ENCODE data around the gene NUP98.

Gene NUP98

GRCh38 chr11:3641191-3641590 lies 156.2 kb downstream of the NUP98 start:
- DNase-seq (ENCODE audit: low spot score): no peak

GRCh38 chr11:3639841-3640240 lies 157.5 kb downstream of the NUP98 start:
- DNase-seq (ENCODE audit: low spot score): no peak

DNA sequence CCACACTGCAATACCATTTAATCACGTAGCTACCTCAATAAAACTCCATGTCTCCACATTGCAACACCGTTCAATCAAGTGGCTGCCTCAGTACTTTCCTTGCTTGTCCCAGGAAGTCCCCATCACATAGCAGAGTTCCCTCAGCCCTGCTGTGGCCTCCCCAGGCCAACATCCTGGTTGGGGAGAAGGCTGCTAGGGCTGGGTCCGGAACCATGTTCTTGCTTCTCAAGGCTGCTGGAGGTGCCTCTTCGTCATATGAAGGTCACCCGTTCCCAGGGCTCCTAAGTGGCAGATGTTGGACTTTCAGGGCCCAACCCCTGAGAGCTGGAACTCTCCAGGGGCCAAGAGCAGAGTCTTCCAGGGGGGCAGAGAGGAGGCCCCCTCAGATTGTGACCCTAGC lies 158.8 kb downstream of the NUP98 start:
- no peak for DNase-seq (ENCODE audit: low spot score)

DNA sequence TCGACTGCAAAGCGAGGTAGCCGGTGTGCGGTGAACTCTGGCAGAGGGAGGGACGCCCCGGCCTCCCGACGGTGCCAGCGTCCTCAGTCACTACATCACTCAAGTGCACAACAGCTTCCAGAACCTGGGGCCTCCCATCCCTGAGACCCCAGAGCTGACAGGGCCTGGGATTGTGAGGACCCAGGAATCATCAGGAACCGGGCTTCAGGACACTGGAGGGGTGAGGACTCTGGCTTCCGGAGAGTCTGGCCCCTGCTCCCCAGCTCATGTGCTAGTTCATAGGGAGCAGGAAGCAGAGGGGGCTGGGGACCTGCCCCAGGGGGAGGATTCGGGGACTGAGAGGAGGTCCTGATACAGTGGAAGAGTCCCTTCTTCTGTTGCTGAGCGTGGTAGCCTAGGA lies 160.2 kb downstream of the NUP98 start:
- DNase-seq (ENCODE audit: low spot score): no peak

DNA sequence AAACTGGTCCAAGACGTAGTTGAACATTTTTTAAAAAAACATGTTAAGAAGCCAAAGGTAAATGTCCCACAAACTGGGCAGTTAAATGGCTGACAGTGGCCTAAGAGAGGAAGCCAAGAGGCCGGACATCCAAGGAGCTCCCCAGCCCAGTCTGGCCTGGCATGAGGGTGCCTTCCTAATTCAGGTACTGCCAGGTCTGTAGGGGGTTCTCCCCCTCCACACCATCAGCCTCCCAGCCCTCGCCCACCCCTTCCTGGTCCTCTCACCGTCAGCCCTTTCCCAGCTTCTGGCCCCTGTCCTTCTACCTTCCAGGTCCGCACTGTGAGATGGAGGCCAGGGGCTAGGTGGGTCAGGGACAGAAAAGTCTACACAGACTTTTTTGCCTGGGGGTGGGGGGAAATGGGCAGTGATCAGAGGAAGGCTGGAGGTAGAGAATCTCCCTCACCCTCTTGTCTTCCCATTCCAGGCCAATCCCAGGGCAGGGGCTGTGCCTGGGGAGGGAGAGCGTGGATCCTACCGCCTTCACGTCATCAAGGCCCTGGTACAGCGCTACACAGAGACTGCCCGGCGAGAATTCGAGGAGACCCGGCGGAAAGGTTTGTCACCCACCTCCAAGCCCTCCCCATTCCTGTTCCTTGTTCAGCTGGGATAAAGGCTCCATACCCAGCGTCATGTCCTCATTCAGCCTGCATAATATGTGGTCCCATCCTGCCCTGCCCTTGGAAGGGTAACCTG lies 161.5 kb downstream of the NUP98 start:
- DNase-seq (ENCODE audit: low spot score): no peak

- DNase-seq (ENCODE audit: low spot score): no peak
Observed at GRCh38 chr11:3632070-3632660, 165.2 kb downstream of the NUP98 start.

GRCh38 chr11:3631331-3631730 lies 166.0 kb downstream of the NUP98 start:
- DNase-seq (ENCODE audit: low spot score): no peak

DNA sequence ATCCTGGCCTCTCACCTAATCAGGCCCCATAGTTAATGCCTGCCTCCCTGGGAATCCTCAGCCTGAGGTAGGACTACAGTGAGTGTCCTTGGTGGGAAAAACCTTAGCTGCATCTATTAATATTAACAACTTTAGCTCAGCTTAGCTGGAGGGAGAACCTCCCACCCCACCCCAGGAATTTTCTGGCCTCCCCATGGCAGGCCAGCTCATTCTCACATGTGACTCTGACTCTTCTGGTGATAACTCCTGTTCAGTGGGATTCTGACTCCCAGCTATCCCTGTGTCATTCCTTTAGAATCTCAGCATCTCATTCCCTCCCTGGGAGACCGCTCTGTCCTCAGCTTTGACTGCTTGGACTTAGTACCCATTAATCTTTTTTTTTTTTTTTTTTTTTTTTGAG lies 170.1 kb downstream of the NUP98 start:
- DNase-seq (ENCODE audit: low spot score): no peak

- DNase-seq (ENCODE audit: low spot score): no peak
Observed at GRCh38 chr11:3626250-3626960, 170.9 kb downstream of the NUP98 start.
